NB4 (cell line): ENCODE data around the gene CHURC1.

Experiments used
- MAX ChIP-seq: IDR thresholded peaks from 2 replicates; pipeline ENCODE4 v1.6.1; 2011; ENCODE audit warnings: low read depth, low read length
- TF ChIP-seq, protein P1 (sequence below): IDR thresholded peaks from one replicate; pipeline ENCODE4 v1.5.1; 2012; ENCODE audit warnings: low read depth, low read length

- TF ChIP-seq, protein P1, sequence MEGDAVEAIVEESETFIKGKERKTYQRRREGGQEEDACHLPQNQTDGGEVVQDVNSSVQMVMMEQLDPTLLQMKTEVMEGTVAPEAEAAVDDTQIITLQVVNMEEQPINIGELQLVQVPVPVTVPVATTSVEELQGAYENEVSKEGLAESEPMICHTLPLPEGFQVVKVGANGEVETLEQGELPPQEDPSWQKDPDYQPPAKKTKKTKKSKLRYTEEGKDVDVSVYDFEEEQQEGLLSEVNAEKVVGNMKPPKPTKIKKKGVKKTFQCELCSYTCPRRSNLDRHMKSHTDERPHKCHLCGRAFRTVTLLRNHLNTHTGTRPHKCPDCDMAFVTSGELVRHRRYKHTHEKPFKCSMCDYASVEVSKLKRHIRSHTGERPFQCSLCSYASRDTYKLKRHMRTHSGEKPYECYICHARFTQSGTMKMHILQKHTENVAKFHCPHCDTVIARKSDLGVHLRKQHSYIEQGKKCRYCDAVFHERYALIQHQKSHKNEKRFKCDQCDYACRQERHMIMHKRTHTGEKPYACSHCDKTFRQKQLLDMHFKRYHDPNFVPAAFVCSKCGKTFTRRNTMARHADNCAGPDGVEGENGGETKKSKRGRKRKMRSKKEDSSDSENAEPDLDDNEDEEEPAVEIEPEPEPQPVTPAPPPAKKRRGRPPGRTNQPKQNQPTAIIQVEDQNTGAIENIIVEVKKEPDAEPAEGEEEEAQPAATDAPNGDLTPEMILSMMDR = no peak
- TF ChIP-seq MAX = no peak
Measured at GRCh38 chr14:64927031-64927430, 12.8 kb downstream of the CHURC1 start.
